ENCODE results near the gene UST.

- TF ChIP-seq YY1 (IDR thresholded peaks at IDR 0.05; ENCODE audit: insufficient read depth, insufficient read length) = no peak
- TF ChIP-seq ZNF274 (IDR thresholded peaks at IDR 0.05; ENCODE audit: low read depth, low read length) = no peak
These were observed 300.0 kb downstream of the UST start for GRCh38 chr6:149046822-149047246.

Data from NT2/D1 (cell line).